ENCODE results near the gene AKR1A1.

DNA sequence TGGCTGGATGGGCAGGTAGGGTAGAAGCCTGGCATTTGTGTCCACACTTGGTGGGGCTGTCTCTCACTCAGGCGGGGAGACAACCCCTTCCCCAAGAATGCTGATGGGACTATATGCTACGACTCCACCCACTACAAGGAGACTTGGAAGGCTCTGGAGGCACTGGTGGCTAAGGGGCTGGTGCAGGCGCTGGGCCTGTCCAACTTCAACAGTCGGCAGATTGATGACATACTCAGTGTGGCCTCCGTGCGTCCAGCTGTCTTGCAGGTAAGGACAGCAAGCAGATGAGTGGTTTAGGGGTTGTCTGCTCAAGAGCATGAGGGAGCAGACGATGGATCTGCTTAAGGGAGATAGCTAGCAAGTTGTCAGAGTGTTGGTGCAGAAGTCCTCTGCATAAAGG lies 17.3 kb downstream of the AKR1A1 start:
- TF ChIP-seq POLR2AphosphoS5 (IDR thresholded peaks at IDR 0.05; ENCODE audit: low read depth, low read length) = no peak
- TF ChIP-seq POLR2A (IDR thresholded peaks at IDR 0.05; ENCODE audit: low read depth, low read length) = no peak
